Fibroblast of peridontal ligament (primary cell): ENCODE measurements around the gene HOXA9.

Source experiments
- DNase-seq: peaks from one replicate; pipeline ENCODE4 v3.0.0-alpha.2; 2010; ENCODE audit errors: extremely low read depth

The HOXA9 gene

GRCh38 chr7:27126596-27127327, 38.6 kb downstream of the HOXA9 start:
- DNase-seq = no peak

- DNase-seq = no peak
Measured at GRCh38 chr7:27125986-27126394, 39.3 kb downstream of the HOXA9 start.

DNA sequence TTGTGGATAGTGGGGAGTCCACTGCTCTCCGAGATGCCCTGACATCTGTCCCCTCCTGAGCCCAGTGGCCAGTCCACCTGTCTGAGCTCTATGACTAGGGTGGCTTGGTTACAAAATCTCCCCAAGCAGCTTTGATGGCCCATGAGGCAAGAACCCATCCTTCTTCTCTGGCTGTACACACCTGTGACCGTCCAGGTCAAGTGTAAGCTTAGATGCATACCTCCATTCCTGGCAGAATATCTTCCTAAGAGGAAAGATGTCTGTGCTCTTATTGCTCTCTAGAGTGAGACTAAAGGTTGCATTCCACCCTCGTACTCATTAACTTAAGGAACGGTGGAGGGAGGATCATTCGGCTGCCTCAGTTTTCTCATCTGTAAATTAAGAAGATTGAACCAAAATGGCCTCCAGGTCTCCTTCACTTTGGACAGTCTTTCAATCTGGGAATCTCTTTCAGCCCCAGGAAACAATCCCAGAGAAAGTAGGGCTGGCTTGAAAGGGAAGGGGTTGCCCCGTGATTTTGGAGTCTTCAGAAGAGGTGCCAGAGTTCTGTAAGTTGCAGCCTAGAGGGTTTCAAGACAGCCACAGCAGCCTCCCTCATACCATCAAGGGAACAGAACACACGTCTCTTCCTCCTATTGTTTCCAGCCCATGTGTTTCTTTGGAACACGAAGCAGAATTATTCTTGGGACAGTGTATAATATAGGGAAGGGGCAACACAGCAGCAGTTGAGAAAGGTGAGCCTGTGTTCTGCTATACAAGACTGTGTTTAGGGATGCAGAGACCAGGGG, 40.2 kb downstream of the HOXA9 start:
- DNase-seq = no peak

DNA sequence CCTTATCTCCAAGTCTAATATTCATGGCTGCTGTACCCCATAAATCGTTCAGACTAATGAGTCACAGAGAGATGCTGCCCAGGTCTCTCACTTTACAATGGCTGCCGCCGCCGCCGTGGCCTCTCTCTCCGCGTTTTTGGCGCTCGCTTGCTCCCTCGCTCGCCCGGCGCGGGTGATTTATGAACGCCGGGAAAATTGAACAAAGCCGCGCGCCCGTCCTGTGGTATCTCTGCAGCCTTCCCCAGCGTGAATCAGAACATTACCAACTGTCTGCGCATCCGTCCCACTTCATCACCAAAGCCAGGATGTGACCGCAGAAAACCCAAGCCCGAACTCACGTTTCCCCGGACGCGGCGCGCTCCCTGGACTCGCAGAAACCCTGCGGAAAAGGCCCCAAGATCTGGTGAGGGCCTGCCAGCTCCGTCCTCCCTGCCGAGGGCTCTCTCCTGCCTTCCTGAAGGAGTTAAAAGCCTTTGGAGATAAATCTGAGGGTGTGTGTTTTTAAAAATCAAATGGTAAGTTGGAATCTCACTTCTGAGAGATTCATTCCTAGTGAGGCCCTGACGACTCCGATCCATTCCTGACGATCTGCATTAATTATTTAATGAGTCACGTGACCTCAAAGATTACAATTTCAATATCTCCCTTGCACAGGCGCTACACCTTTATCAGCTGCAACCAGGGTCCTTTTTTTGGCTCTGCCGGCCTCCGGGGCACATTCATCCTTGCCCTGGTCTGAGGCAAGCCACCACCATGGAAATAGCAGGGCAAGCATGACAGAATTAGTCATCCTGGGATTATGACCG, 41.0 kb downstream of the HOXA9 start:
- DNase-seq = no peak

DNA sequence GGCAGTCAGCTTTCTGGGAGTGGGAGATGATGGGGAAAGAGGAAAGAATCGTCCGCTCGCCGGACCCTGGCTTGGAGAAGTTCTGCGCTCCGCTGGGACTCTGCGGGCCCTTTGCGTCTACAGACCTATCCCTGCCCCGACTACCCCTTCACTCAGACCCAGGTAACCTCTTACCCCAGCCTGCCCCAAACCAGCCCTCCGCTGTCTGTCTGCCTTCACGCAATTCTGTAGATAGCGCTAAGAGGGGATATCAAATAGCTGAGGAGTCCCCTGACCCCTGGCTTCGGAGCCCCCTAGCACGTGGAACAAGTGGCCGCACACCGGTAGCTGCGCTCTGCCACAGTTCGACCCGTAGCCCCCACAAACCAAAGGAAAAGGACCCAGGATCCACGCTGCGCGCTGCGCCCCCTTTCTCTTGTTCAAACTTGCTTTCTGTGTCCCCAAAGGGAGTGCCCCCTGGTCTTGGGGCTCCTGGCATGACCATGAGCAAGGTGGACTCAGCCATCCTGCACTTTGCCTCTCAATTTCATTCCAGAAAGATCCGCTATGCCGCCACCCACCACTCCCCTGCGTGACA, 41.8 kb downstream of the HOXA9 start:
- DNase-seq = no peak

DNA sequence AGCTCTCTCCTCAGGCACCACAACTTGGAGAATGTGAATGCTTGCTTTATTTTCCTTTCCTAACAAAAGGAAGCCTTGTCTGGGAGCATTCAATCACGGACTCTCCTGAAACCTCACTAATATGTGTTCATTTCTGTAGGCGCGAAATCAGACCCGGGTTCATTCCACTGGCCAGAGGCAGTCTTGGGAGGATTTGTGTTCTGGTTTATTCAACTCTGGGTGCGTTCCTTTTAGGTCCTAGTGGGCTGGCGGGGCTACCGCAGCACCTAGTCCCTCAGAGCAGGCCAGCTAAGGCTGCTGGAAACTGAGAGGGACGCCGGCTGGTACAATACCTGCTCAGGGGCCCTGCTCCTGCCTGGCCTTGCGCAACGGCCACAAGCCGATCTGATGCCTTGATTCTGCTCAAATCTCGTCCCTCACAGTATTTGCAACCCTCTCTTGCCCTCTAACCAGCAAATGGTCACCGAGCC, 42.3 kb downstream of the HOXA9 start:
- DNase-seq = no peak

GRCh38 chr7:27122077-27122910, 43.0 kb downstream of the HOXA9 start:
- no peak for DNase-seq

DNA sequence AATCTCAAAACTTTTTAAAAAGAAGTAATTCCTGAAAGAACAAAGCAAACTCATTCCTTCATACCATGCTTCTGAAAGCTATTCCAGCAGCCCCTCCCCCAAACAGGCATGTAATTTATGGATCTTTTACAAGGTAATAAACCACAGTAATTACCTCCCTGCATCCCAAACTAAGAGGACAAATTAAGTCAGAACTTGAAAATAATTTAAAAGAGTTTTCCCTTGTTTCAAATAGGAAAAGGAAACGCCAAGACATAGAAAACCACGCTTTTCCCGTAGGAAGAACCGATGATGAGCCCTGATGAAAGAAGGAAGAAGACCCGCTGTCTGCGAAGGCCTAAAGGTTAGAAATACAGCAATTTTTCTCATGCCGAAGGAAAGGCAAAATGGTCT, 43.7 kb downstream of the HOXA9 start:
- no peak for DNase-seq

- DNase-seq = no peak
Measured at GRCh38 chr7:27119412-27119911, 45.9 kb downstream of the HOXA9 start.

DNA sequence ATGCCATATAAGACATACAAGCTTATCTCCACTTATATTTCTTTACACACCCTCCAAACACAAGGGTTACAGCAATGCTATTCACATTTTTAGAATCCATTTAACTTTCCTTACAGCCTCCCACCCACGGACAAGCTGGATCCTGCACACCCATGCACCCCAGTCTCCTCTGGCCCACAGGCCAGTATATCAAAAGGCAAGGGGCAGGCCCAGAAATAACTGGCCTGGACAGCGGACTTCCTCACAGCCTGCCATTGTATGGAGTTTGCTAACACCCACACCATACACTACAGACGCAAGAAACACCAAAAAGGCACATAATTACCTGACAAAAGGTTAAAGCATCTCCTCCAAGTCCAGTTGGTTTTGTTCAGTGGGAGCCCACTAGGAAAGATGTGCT, 46.8 kb downstream of the HOXA9 start:
- DNase-seq = no peak

DNA sequence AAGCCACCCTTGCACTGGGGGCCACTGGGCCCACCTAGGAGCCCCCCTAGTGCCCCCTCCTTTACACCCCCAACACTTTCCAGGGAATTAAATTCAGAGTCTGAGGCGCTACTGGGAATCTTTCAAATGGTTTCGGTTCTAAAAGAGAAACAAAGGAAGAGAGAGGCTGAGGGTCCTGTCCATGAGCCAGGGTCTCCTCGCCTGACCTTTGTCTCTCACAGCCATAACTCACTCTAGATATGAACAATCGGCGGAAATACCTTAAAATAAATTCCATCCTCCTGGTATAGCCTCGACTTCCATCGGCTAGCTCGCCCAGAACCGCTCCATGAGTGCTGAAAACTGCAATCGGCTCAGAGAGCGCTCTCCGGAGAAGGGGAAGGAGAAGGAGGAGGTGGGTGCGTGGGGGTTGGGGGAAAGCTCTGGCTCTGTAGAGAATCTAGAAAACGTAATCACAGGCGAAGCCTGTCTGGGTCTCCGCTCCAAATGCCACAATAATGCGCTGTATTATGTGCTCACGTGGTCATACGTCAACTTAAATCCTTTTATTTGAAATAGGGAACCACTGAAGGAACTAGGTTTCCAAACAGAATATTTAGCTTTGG, 47.3 kb downstream of the HOXA9 start:
- DNase-seq = no peak

DNA sequence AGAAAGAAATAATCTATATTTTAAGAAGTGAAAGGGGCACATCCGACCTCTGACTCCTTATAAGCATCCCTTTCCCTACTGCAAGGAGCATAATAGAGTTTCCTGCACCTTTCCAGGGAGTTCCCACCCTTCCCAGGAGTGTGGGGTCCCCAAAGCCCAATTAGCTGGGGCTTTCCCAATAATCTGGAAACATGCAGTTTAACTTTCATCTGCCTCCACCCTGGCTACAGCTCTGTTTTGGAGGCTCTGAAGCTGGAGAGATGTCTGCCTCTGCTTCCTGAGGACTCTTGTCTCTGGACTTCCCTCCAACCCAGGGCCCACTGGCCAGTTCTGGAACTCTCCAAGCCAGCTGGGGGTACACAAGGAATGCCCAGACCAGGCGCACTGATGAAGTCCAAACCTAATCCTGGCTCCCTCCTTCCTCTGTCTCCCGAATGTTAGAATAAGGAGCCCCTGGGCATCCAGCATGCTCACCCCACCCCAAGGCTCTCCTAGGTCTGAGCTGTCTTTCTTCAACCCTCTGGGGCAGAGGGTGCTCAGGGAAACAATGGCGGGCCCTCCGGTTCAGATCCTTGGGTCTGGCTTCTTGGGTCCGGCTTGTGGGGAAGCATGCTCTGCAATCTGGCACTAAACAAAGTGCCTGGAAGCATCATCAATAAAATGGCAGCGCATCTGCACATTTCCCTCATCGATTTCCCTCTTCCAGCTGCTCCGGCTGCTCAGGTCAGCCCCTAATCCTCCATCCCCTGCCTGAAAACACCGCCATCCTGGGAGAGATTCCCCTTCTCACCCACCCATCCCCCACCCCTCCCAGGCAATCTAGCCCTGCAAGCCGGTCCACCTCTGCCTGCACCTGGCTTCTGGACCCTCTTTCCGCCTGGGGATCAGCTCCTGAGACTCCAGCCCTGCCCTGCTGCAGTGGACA, 48.1 kb downstream of the HOXA9 start:
- DNase-seq = no peak

- no peak for DNase-seq
Measured at GRCh38 chr7:27116031-27116961, 49.0 kb downstream of the HOXA9 start.

- no peak for DNase-seq
Measured at GRCh38 chr7:27115221-27116026, 49.9 kb downstream of the HOXA9 start.

- no peak for DNase-seq
Measured at GRCh38 chr7:27114881-27115220, 50.5 kb downstream of the HOXA9 start.

- no peak for DNase-seq
Measured at GRCh38 chr7:27113991-27114769, 51.2 kb downstream of the HOXA9 start.
